Endometrial microvascular endothelial cells (primary cell): ENCODE data around the gene CDK9. TPM values are rescaled to one million over a fixed set of nuclear protein-coding genes. Genes with fewer than 3 reads are reported as not detected.

Experiments used
- in situ Hi-C: cut with HindIII; loops from 2 replicates; pipeline ENCODE4 v1.10.0; 2017; ENCODE audit warnings: low sequenced_read_pairs, low pct_unique_long_range_greater_than_20kb; ENCODE audit errors: inconsistent ontology term
- total RNA-seq: library from RNA; depleted of rRNA; stranded (reverse); fragments of >200 nt; gene quantifications from one replicate; pipeline ENCODE4 v1.2.3, GENCODE V29; 2015; ENCODE audit errors: inconsistent ontology term

CDK9 gene
- 118 TPM for total RNA-seq

- in situ Hi-C loops = no loop called here
These were observed at the start of gene CDK9 for GRCh38 chr9:127785933-127786772. Gene CDK9 (plus strand): TSS chr9:127786034. CDS start chr9:127786149, 115 bp downstream.

- in situ Hi-C loops = no loop called here
These were observed 47.2 kb upstream of the CDK9 start for GRCh38 chr9:127738666-127739065.

- in situ Hi-C loops = no loop called here
These were observed 46.1 kb upstream of the CDK9 start for GRCh38 chr9:127739614-127740330.

GRCh38 chr9:127741831-127742434 is 43.9 kb upstream of the CDK9 start:
- in situ Hi-C loops = no loop called here

- in situ Hi-C loops = no loop called here
These were observed 43.3 kb upstream of the CDK9 start for GRCh38 chr9:127742435-127743088.

GRCh38 chr9:127744398-127745110 is 41.3 kb upstream of the CDK9 start:
- in situ Hi-C loops = no loop called here

- in situ Hi-C loops = no loop called here
These were observed 38.8 kb upstream of the CDK9 start for GRCh38 chr9:127746959-127747569.

GRCh38 chr9:127749090-127749787 is 36.6 kb upstream of the CDK9 start:
- in situ Hi-C loops = no loop called here

- in situ Hi-C loops = loop anchor here (25.0 kb wide), 2 partner anchors 111 to 186 kb away; partner anchors contain the start of genes DPM2, ENG and PIP5KL1
These were observed 34.4 kb upstream of the CDK9 start for GRCh38 chr9:127751269-127752054.

- in situ Hi-C loops = loop anchor here (25.0 kb wide), 2 partner anchors 109 to 184 kb away; partner anchors contain the start of genes DPM2, ENG and PIP5KL1
These were observed 32.7 kb upstream of the CDK9 start for GRCh38 chr9:127753148-127753547.

GRCh38 chr9:127753622-127754021 is 32.2 kb upstream of the CDK9 start:
- in situ Hi-C loops = loop anchor here (25.0 kb wide), 2 partner anchors 109 to 184 kb away; partner anchors contain the start of genes DPM2, ENG and PIP5KL1

- in situ Hi-C loops = loop anchor here (25.0 kb wide), 2 partner anchors 108 to 183 kb away; partner anchors contain the start of genes DPM2, ENG and PIP5KL1
These were observed 31.5 kb upstream of the CDK9 start for GRCh38 chr9:127754099-127755060.

GRCh38 chr9:127755061-127756060 is 30.5 kb upstream of the CDK9 start:
- in situ Hi-C loops = loop anchor here (25.0 kb wide), 2 partner anchors 107 to 182 kb away; partner anchors contain the start of genes DPM2, ENG and PIP5KL1

GRCh38 chr9:127756233-127756632 is 29.6 kb upstream of the CDK9 start:
- in situ Hi-C loops = loop anchor here (25.0 kb wide), 2 partner anchors 106 to 181 kb away; partner anchors contain the start of genes DPM2, ENG and PIP5KL1
